ENCODE results near the gene TCF4. TPM values are rescaled to one million over a fixed set of nuclear protein-coding genes. Genes with fewer than 3 reads are reported as not detected.

Gene TCF4
- total RNA-seq, 1 experiment from 2014 or later: 93.7 TPM

- Histone ChIP-seq H3K9me3 (no peaks in the 10 kb centered on the region), H3K36me3 (ENCODE audit: control insufficient read depth, insufficient read depth, low read length) (no peaks in the 10 kb centered on the region), H3K4me1 (no peaks in the 10 kb centered on the region), H3K4me3 (ENCODE audit: low read depth, low read length) (no peak overlapping the region), H3K27me3 (replicated peaks; ENCODE audit: control insufficient read depth, insufficient read depth, low read length) (no peaks in the 10 kb centered on the region)
- intact Hi-C loops (cut with micrococcal nuclease; ENCODE audit: unreplicated experiment): no loop called here
- no peaks in the 10 kb centered on the region for H3K9me3 Mint-ChIP-seq (ENCODE audit: unreplicated experiment)
- no peaks in the 10 kb centered on the region for H3K27me3 Mint-ChIP-seq (ENCODE audit: insufficient read depth, unreplicated experiment)
- H3K36me3 Mint-ChIP-seq (ENCODE audit: insufficient read depth, unreplicated experiment): no peaks in the 10 kb centered on the region
- no TSS peak for BruUV-seq (replicated peaks)
- no peaks in the 10 kb centered on the region for H3K4me1 Mint-ChIP-seq (ENCODE audit: low read depth, unreplicated experiment)
- TF ChIP-seq CTCF (IDR thresholded peaks at IDR 0.05; ENCODE audit: insufficient read depth in 1 of 2, low read depth in 1 of 2, low read length in 1 of 2, severe bottlenecking in 1 of 2, unreplicated experiment in 1 of 2): no peak
- POLR2A ChIA-PET: no interaction called here
- no peak overlapping the region for H3K27ac Mint-ChIP-seq (ENCODE audit: unreplicated experiment)
- H3K4me3 Mint-ChIP-seq (ENCODE audit: unreplicated experiment): no peak overlapping the region
- CTCF ChIA-PET: no interaction called here
- no peak for DNase-seq
Measured at GRCh38 chr18:55396267-55396905, 191.6 kb downstream of the TCF4 start.

GRCh38 chr18:55395799-55396198 lies 192.2 kb downstream of the TCF4 start:
- no TSS peak for BruUV-seq (replicated peaks)
- no peaks in the 10 kb centered on the region for H3K9me3 ChIP-seq
- ChIA-PET CTCF (no interaction called here), POLR2A (no interaction called here)
- H3K4me3 ChIP-seq (ENCODE audit: low read depth, low read length): no peak overlapping the region
- no peak for TF ChIP-seq CTCF (IDR thresholded peaks at IDR 0.05; ENCODE audit: insufficient read depth in 1 of 2, low read depth in 1 of 2, low read length in 1 of 2, severe bottlenecking in 1 of 2, unreplicated experiment in 1 of 2)
- no peaks in the 10 kb centered on the region for H3K36me3 Mint-ChIP-seq (ENCODE audit: insufficient read depth, unreplicated experiment)
- no peak for DNase-seq
- no peaks in the 10 kb centered on the region for H3K4me1 ChIP-seq
- H3K36me3 ChIP-seq (ENCODE audit: control insufficient read depth, insufficient read depth, low read length): no peaks in the 10 kb centered on the region
- no peak overlapping the region for H3K4me3 Mint-ChIP-seq (ENCODE audit: unreplicated experiment)
- H3K9me3 Mint-ChIP-seq (ENCODE audit: unreplicated experiment): no peaks in the 10 kb centered on the region
- H3K4me1 Mint-ChIP-seq (ENCODE audit: low read depth, unreplicated experiment): no peaks in the 10 kb centered on the region
- intact Hi-C loops (cut with micrococcal nuclease; ENCODE audit: unreplicated experiment): no loop called here
- H3K27me3 Mint-ChIP-seq (ENCODE audit: insufficient read depth, unreplicated experiment): no peaks in the 10 kb centered on the region
- H3K27ac Mint-ChIP-seq (ENCODE audit: unreplicated experiment): no peak overlapping the region
- H3K27me3 ChIP-seq (replicated peaks; ENCODE audit: control insufficient read depth, insufficient read depth, low read length): no peaks in the 10 kb centered on the region

- no peak for TF ChIP-seq CTCF (IDR thresholded peaks at IDR 0.05; ENCODE audit: insufficient read depth in 1 of 2, low read depth in 1 of 2, low read length in 1 of 2, severe bottlenecking in 1 of 2, unreplicated experiment in 1 of 2)
- POLR2A ChIA-PET: interaction anchor here (0.6 kb wide), 1 partner anchor 10 kb away, joined by 3 read pairs; no protein-coding TSS in a partner anchor
- no TSS peak for BruUV-seq (replicated peaks)
- Mint-ChIP-seq H3K27ac (ENCODE audit: unreplicated experiment) (no peak overlapping the region), H3K27me3 (ENCODE audit: insufficient read depth, unreplicated experiment) (no peaks in the 10 kb centered on the region), H3K4me1 (ENCODE audit: low read depth, unreplicated experiment) (no peaks in the 10 kb centered on the region), H3K36me3 (ENCODE audit: insufficient read depth, unreplicated experiment) (peaks cover 8% of the 10 kb centered on the region), H3K9me3 (ENCODE audit: unreplicated experiment) (no peaks in the 10 kb centered on the region), H3K4me3 (ENCODE audit: unreplicated experiment) (no peak overlapping the region)
- no peaks in the 10 kb centered on the region for H3K27me3 ChIP-seq (replicated peaks; ENCODE audit: control insufficient read depth, insufficient read depth, low read length)
- DNase-seq: no peak
- no peaks in the 10 kb centered on the region for H3K36me3 ChIP-seq (ENCODE audit: control insufficient read depth, insufficient read depth, low read length)
- no peak overlapping the region for H3K4me3 ChIP-seq (ENCODE audit: low read depth, low read length)
- intact Hi-C loops (cut with micrococcal nuclease; ENCODE audit: unreplicated experiment): no loop called here
- H3K9me3 ChIP-seq: no peaks in the 10 kb centered on the region
- CTCF ChIA-PET: no interaction called here
- H3K4me1 ChIP-seq: no peaks in the 10 kb centered on the region
Measured at GRCh38 chr18:55390898-55391297, 197.1 kb downstream of the TCF4 start.

All from Caco-2 (cell line).